DMS79 treated with DMSO at 0.1 percent for 48 hours (cell line): ENCODE data around the gene GSG1L.
A peak's percentile ranks its signal among the peaks of the same experiment; 100 is the strongest.
"Not testable (repeated sequence)": the region's sequence is repeated elsewhere in the genome, so short reads cannot be mapped to it uniquely, and the experiment has no call there.

Experiments
- DNase-seq: peaks from one replicate; lab custom pipeline; 2025; lab: John Stamatoyannopoulos, UW

GSG1L gene

GRCh38 chr16:27950206-27950887 lies 113.2 kb downstream of the GSG1L start:
- DNase-seq = no peak

GRCh38 chr16:27947696-27948095 lies 115.8 kb downstream of the GSG1L start:
- DNase-seq = no peak

GRCh38 chr16:27945233-27945973 lies 118.1 kb downstream of the GSG1L start:
- DNase-seq = no peak

- DNase-seq = no peak
These were observed 119.7 kb downstream of the GSG1L start for GRCh38 chr16:27943766-27944165.

- DNase-seq = not testable (repeated sequence)
These were observed 121.4 kb downstream of the GSG1L start for GRCh38 chr16:27942071-27942470.

- DNase-seq = no peak
These were observed 128.4 kb downstream of the GSG1L start for GRCh38 chr16:27935076-27935475.

- no peak for DNase-seq
These were observed 130.9 kb downstream of the GSG1L start for GRCh38 chr16:27932542-27933135.

- no peak for DNase-seq
These were observed 133.7 kb downstream of the GSG1L start for GRCh38 chr16:27929818-27930217.

- no peak for DNase-seq
These were observed 135.0 kb downstream of the GSG1L start for GRCh38 chr16:27928542-27928941.

- DNase-seq = no peak
These were observed 136.1 kb downstream of the GSG1L start for GRCh38 chr16:27927266-27927901.

GRCh38 chr16:27925612-27926011 lies 137.9 kb downstream of the GSG1L start:
- DNase-seq = no peak

GRCh38 chr16:27924411-27925118 lies 138.9 kb downstream of the GSG1L start:
- DNase-seq = no peak

GRCh38 chr16:27923751-27924150 lies 139.8 kb downstream of the GSG1L start:
- no peak for DNase-seq

- no peak for DNase-seq
These were observed 141.1 kb downstream of the GSG1L start for GRCh38 chr16:27922433-27922832.

- DNase-seq = no peak
These were observed 142.4 kb downstream of the GSG1L start for GRCh38 chr16:27921134-27921533.

GRCh38 chr16:27920391-27920891 lies 143.1 kb downstream of the GSG1L start:
- peak; percentile 71 for DNase-seq

GRCh38 chr16:27918755-27919154 lies 144.8 kb downstream of the GSG1L start:
- no peak for DNase-seq

GRCh38 chr16:27917949-27918348 lies 145.6 kb downstream of the GSG1L start:
- no peak for DNase-seq

- no peak for DNase-seq
These were observed 152.0 kb downstream of the GSG1L start for GRCh38 chr16:27911486-27911885.

GRCh38 chr16:27907457-27907972 lies 156.0 kb downstream of the GSG1L start:
- no peak for DNase-seq

- no peak for DNase-seq
These were observed 156.6 kb downstream of the GSG1L start for GRCh38 chr16:27906883-27907282.
